Breast epithelium (tissue), 4 donors: Measurements from ENCODE around the gene STOX2. TPM values are rescaled to one million over a fixed set of nuclear protein-coding genes. Genes with fewer than 3 reads are reported as not detected.
"Not testable (repeated sequence)": the region's sequence is repeated elsewhere in the genome, so short reads cannot be mapped to it uniquely, and the experiment has no call there.

Experiments
- DNase-seq, 2 donors: peaks; one replicate each; pipeline ENCODE4 v3.0.0-alpha.2; 2019; ENCODE audit warnings: low spot score in 2 of 2
- H3K27ac ChIP-seq, 2 donors: fragments of 200-600 bp; sonication (generic) in 1 of 2; one replicate each; pipeline ENCODE4 v1.5.1; 2016 to 2019; ENCODE audit warnings: mild to moderate bottlenecking in 1 of 2
- H3K27me3 ChIP-seq, 2 donors: fragments of 200-600 bp; sonication (generic) in 1 of 2; one replicate each; pipeline versions ENCODE4 v1.5.1 to v1.6.0; 2017 to 2019; ENCODE audit warnings: control low read depth in 1 of 2, mild to moderate bottlenecking in 1 of 2
- H3K36me3 ChIP-seq: fragments of 200-600 bp; one replicate; pipeline ENCODE4 v1.5.1; 2019
- H3K4me1 ChIP-seq, 2 donors: fragments of 200-600 bp; sonication (generic); one replicate each; pipeline ENCODE4 v1.5.1; 2016 to 2019; ENCODE audit warnings: control low read depth in 1 of 2
- H3K4me3 ChIP-seq, 3 donors: fragments of 200-600 bp; sonication (generic); 1 replicate in 2 of 3; 2 replicates in 1 of 3; pipeline ENCODE4 v1.5.1; 2016 to 2019; ENCODE audit warnings: mild to moderate bottlenecking in 3 of 3, moderate library complexity in 2 of 3
- H3K9me3 ChIP-seq, 2 donors: fragments of 200-600 bp; sonication (generic) in 1 of 2; one replicate each; pipeline ENCODE4 v1.5.1; 2016 to 2019; ENCODE audit warnings: control low read depth in 1 of 2
- CTCF ChIP-seq, 3 donors: fragments of 450-650 bp; IDR thresholded peaks; one replicate each; pipeline ENCODE4 v1.5.1; 2016 to 2017; ENCODE audit warnings: antibody characterized with exemption in 3 of 3, mild to moderate bottlenecking in 3 of 3, moderate library complexity in 3 of 3
- POLR2A ChIP-seq: fragments of 450-650 bp; IDR thresholded peaks from one replicate; pipeline ENCODE4 v1.6.1; 2016; ENCODE audit warnings: antibody characterized with exemption, mild to moderate bottlenecking, moderate library complexity
- POLR2AphosphoS5 ChIP-seq, 3 donors: sonication (generic); formaldehyde crosslinking; IDR thresholded peaks; one replicate each; pipeline ENCODE4 v1.6.1; 2017; ENCODE audit warnings: antibody characterized with exemption in 3 of 3
- intact Hi-C: fragments of 100-400 bp; cut with DNase I; formaldehyde crosslinking; loops from one replicate; pipeline ENCODE4 v1.15.1; 2023; ENCODE audit warnings: low total_unique reads
- total RNA-seq, 3 donors: library from RNA; depleted of rRNA; stranded (reverse); fragments of >200 nt; gene quantifications; one replicate each; pipeline ENCODE4 v1.1.0, GENCODE V29; 2016

Gene STOX2
- total RNA-seq, 3 donors from 2014 or later = 7.9 to 11.2 (median 10.7) TPM

GRCh38 chr4:183940864-183941263 lies 35.8 kb downstream of the STOX2 start:
- no peak overlapping the region for H3K4me3 ChIP-seq
- intact Hi-C loops = no loop called here

GRCh38 chr4:183941964-183942363 lies 36.9 kb downstream of the STOX2 start:
- H3K4me1 ChIP-seq = no peaks in the 10 kb centered on the region
- TF ChIP-seq POLR2A (no peak), CTCF (IDR thresholded peaks at IDR 0.05) (no peak), POLR2AphosphoS5 (IDR thresholded peaks at IDR 0.05) (no peak)
- H3K9me3 ChIP-seq = no peaks in the 10 kb centered on the region
- H3K27ac ChIP-seq = no peak overlapping the region
- no peaks in the 10 kb centered on the region for H3K27me3 ChIP-seq
- H3K36me3 ChIP-seq = no peaks in the 10 kb centered on the region
- no peak for DNase-seq
- H3K4me3 ChIP-seq = no peak overlapping the region
- intact Hi-C loops = no loop called here

More at GRCh38 chr4:183940864-183941263, 35.8 kb downstream of the STOX2 start:
- Histone ChIP-seq H3K9me3 (no peaks in the 10 kb centered on the region), H3K36me3 (no peaks in the 10 kb centered on the region), H3K27me3 (no peaks in the 10 kb centered on the region), H3K27ac (no peak overlapping the region), H3K4me1 (no peaks in the 10 kb centered on the region)
- no peak for DNase-seq
- TF ChIP-seq POLR2A = no peak
- no peak for TF ChIP-seq POLR2AphosphoS5 (IDR thresholded peaks at IDR 0.05)
- TF ChIP-seq CTCF (IDR thresholded peaks at IDR 0.05) = no peak

- Histone ChIP-seq H3K27ac (no peak overlapping the region), H3K4me1 (no peaks in the 10 kb centered on the region), H3K27me3 (no peaks in the 10 kb centered on the region), H3K9me3 (no peaks in the 10 kb centered on the region), H3K36me3 (no peaks in the 10 kb centered on the region), H3K4me3 (no peak overlapping the region)
- intact Hi-C loops = no loop called here
- no peak for TF ChIP-seq POLR2AphosphoS5 (IDR thresholded peaks at IDR 0.05)
- no peak for TF ChIP-seq POLR2A
- TF ChIP-seq CTCF (IDR thresholded peaks at IDR 0.05) = no peak
- DNase-seq = no peak
Observed at GRCh38 chr4:183945741-183946140, 40.6 kb downstream of the STOX2 start.

GRCh38 chr4:183950536-183950935 lies 45.4 kb downstream of the STOX2 start:
- TF ChIP-seq CTCF (IDR thresholded peaks at IDR 0.05) (no peak), POLR2A (no peak), POLR2AphosphoS5 (IDR thresholded peaks at IDR 0.05) (no peak)
- Histone ChIP-seq H3K36me3 (no peaks in the 10 kb centered on the region), H3K4me1 (no peaks in the 10 kb centered on the region), H3K4me3 (no peak overlapping the region), H3K27me3 (no peaks in the 10 kb centered on the region), H3K27ac (no peak overlapping the region), H3K9me3 (no peaks in the 10 kb centered on the region)
- DNase-seq = no peak
- intact Hi-C loops = no loop called here

GRCh38 chr4:183952652-183953051 lies 47.5 kb downstream of the STOX2 start:
- H3K27me3 ChIP-seq, H3K36me3 ChIP-seq, H3K9me3 ChIP-seq, DNase-seq, H3K4me1 ChIP-seq, H3K4me3 ChIP-seq, intact Hi-C loops, H3K27ac ChIP-seq: not testable (repeated sequence)
